Cerebellar cortex (tissue), 1 donor: Measurements from ENCODE around the gene INS.
A peak's percentile ranks its signal among the peaks of the same experiment; 100 is the strongest.
"Not testable (repeated sequence)": the region's sequence is repeated elsewhere in the genome, so short reads cannot be mapped to it uniquely, and the experiment has no call there.

Source experiments
- DNase-seq: peaks from one replicate; pipeline ENCODE4 v3.0.0-alpha.2; 2015; ENCODE audit warnings: low spot score

Gene INS

DNA sequence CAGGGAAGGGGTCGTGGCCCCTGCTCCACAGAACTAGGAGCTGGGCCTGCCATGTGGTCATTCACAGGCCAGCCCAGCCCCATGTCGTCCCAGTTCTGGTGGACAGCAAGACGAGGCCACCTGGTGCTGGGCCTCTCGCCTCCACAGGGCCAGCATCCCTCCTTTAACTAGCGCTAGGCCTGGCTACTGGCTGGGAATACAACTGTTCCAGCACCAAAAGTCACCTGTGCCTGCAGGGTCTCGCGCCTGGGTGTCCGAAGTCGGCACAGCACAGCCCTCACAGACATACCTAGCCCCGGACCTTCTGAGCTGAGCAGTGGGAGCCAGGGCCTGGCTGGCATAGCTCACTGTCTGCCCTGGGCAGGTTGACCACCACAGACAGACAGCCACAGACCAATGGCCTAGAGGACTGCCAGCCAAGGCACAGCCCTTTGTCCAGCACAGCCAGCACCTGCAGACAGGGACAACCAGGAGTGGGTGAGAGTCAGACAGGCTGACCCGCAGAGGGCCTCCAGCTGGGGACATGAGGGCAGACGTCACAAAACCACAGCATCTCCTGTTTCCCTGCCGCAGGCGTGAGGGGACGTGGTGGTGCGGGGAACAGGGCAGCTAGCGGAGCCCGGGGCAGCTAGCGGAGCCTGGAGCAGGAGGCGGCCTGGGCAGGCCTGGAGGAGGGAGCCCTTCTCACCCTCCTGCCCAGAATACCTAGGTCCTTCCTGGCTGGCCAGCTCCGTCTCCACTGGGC, 37.8 kb upstream of the INS start:
- no peak for DNase-seq

DNA sequence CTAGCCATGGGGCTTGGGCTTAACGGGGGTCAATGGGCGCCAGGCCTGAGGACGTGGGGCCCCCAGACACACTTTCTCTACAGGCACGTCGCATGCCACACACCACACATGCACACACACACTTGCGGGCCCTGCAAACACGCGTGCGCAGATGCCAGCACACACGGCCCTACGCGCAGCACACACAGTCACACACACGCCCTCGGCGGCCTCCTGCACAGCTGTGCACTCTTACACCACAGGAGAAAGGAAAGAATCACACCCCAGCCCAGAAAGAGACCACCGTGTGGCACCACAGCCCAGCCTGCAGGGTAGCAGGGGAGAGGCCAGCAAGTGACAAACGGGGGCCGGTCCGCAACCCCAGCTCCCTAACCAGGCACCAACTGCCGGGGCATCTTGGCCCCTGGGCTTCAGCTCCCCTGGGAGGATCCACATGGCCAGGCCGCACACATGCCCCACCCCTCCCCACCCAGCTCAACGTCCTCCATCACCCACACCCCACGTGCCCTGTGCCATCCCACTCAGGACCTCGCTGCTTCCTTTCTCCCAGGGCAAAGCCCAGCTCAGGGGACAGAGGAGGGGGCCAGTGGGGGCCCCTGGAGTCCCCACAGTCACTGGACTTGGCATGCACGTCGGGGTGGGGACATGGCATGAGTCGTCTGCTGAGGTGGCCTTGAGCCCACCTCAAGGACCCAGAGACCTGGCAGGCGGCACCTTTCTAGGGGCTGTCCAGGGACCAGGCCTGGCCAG, 36.9 kb upstream of the INS start:
- no peak for DNase-seq

DNA sequence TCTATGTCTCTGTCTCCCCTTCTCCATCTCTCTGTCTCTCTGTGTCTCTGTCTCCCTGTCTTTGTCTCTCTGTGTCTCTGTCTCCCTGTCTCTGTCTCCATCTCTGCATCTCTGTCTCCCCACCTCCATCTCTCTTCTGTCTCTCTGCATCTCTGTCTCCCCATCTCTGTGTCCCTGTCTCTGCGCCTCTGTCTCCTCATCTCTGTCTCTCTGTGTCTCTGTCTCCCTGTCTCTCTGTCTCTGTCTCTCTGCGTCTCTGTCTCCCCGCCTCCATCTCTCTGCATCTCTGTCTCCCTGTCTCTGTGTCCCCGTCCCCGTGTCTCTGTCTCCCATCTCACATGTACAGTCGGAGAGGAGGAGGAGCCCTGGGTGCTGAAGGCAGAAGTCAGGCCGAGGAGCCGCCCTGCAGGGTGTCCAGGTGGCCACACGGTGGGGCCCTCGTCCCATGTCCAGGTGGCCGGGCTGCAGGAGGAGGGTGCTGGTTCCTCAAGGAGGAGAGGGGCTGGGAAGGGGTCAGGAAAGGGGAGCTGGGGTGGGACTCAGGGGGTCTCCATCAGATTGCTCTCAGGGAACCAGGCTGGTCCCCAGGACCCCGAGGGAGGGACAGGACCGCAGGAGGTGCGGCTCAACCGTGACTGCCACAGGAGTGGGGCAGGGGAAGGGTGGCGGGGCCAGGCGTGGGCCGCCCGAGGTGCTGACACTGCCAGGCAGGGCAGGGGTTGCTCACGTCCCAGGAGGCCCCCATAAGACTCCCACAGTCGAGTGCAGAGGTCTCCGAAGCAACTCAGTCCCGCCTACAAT, 36.2 kb upstream of the INS start:
- peak; percentile 70 for DNase-seq

DNA sequence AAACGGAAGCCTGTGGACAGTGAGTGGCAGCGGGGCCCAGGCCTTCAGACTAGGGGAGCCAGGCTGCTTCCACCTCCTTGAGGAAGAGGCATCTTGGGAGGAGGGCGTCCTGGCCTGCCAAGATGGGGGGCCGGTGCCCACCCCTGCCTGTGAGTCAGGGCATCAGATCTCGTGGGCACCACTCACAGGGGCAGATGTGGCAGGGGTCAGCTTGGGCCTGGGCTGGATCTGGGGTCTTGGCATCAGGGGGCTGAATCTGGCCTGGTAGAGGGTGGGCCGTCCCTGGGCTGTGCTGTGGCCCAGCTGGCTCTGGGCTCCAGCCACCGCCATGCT, 34.7 kb upstream of the INS start:
- DNase-seq = no peak

DNA sequence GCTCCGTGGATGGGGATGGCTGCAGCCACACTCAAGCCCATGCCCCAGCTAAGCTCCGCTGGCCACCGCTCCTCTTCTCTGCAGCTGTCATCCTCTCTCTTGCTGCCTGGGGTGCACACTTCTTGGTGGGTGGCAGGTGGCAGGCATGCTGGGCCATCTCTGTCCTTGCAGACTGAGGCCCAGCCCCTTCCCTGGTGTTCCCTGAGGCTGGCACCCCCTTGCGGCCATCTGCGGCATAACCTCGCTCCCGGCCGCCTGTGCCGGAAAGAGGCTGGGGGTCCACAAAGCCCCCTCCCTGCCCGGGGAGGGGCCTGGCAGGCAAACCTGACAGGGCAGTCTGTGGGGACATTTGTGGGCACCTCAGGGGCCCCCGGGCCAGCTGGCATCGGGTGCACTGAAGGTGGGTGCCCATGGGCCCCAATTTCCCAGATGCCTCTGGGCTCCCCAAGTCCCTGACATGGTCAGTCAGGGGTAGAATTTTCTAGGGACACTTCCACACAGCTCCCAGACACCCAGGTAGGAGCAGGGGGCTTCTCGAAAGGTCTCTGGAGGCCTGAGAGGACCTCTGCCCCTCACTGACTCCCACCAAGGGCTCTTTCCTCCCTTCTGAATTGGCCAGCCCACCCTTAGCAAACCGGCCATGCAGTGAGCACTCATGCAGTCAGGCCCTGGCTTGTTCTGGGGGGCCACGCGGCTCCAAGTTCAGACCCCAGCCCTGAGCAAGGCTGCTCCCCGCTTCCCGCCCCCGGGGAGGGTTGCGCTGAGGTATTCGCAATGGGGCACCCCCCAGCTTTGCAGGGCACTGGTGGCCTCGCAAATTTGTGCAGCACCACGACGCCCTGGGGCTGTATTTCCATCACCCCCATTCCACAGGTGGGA, 34.1 kb upstream of the INS start:
- DNase-seq = peak; percentile 16

DNA sequence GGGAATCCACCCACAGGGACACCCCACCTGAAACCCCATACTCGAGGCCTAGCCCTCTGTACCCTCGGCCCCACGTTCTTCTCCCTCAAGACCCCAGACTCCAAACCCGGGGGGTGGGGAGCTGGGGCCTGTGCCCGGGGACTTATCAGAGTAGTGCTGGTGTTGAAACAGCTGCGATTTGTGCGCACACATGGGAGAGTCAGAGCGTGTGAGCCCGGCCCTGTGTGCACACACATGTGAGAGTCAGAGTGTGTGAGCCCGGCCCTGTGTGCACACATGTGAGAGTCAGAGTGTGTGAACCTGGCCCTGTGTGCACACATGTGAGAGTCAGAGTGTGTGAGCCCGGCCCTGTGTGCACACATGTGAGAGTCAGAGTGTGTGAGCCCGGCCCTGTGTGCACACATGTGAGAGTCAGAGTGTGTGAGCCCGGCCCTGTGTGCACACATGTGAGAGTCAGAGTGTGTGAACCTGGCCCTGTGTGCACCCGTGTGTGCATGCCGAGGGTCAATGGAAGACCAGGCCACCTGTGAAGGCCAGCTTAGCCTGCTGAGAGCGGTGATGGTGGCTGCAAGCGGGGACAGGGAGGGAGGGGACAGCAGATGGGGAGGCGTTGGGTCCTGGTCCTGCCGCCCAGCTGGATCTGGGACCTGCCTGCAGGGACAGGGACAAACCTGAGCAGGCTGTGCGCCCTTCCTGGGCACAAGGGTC, 33.0 kb upstream of the INS start:
- DNase-seq = not testable (repeated sequence)

DNA sequence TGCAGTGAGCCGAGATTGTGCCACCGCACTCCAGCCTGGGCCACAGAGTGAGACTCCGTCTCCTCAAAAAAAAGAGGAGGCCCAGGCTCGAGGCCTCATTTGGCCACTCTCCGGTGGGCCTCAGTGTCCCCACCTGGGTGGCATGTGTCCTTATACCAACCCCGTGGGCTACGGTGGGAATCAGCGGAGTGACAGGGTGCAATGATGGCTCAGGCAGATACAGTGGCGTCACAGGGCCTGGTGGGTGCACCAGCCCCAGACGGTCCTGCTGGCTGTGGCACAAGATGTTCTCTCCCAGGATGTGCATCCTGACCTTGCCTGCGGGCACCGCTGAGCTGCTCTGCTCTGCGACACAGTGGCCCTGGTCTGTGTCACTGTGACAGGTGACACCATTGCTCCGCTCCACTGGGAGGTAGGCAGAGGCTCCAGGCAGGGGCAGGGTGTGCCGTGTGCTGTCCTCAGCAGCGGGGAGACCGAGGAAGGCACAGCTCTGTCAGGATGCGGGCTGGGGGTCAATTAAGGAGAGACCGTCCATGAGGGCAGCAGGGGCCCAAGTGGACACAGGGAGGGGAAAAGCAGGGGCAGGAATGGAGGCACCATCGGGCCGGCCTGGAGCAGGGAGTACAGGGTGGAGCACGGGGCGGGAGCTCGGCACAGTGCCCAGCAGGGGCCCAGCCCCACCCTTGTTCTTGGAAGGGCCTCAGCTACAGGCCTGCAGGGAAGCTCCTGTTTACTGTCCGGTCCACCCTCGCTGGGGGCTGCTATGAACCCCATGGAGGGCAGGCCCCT, 32.3 kb upstream of the INS start:
- no peak for DNase-seq

DNA sequence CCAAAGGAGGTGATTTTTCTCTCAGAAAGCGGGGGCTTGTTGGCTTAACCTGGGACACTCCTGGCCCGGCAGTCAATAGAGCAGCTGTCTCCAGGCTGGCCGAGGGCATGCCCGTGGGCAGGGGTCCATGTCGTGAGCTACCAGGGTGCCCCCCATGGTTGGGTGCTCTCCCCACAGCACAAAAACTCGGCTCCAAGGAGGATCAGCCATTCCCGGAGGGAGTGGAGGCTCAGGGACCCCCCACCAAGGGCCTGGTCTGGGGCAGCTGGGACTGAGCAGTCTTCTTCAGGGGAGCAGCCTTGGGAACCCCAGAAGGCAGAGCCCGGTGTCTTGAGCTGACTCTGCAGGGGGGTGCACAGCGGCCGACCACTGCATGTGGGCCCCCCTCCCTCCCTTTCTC, 31.4 kb upstream of the INS start:
- DNase-seq = no peak

DNA sequence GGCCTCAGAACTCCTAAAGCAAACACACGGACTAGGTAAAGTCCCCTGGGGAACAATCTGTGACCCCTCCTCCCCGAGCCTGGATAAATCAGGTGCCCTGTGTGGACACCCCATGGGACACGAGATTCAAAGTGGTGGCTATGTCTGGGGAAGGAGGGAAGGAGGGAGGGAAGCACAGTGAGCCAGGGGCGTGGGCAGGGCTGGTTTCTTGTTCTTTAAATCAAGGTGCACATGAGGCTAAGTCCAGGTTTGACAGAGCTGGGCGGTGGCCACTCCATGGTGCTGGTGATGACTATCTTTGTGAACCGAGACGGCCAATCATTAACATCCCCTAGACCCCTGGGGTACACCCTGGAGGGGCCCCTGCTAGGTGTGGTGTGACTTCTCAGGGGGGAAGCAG, 30.9 kb upstream of the INS start:
- no peak for DNase-seq

DNA sequence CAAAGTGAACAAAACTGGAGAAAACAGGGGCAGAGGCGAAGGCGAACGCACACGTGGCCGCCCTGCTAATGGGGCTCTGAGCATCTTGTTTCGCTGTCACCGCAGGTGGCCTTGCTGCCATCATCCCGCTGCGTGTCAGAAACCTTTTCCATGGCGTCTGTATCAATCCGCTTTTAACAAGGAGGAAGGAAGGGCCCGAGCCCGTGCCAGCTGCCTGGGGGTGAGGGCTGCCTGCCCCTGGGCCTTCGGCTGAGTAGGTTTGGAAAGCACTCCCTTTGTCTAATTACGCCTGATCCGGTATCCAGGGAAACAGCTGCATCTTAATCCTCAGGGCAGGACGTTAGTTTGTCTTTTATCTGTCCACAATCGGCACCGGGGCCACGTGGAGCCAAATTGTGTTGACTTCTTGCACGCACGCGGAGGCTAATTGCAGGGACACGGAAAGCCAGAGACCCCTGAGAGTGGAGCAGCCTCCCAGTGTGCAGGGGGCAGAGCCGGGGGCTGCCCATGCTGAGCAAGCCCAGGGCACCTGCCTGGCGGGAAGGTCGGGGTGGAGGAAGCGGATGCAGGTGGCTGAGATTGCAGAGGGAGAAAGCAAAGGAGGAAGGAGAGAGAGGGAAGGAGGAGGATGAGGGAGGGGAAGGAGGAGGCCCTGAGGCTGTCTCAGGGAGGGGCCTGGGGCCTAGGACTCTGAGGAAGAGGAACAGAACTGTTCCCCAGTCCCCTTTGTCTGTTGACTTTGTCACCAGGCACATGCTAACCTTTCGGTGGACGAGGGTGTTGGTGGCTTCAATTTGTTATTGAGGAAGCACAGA, 29.9 kb upstream of the INS start:
- DNase-seq = no peak

DNA sequence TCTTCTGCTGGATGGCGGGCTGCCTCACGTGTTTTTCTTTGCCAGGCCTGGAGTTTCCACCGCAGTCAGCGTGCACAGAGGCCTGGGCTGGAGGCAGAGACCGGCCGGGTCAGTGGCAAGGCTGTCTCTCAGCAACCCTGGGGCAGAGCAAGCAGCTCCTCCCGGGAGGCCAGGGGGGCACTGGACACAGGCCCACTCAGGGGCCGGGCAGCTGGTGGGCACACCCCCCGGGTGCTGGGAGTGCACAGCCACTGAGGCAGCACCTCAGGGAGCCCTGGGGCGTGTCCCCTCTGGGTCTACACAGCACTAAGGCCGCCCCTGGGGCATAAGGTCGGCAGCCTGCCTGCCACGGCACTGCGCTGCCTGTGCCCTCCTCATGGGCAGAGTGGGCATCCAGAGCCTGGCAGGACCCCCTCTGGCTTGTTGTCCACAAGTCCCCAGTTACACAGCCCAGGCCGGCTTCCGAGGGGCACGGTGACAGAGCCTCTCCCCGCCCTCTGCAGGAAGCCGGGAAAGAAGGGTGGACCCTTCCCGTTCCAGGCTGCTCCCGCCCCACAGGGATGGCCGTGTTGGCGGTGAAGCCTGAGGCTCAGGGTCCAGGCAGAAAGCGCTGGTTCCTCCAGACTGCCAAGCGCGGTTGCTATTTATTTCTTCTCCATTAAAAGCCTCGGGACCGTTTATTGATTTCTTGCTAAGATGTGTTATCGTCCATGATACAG, 29.1 kb upstream of the INS start:
- DNase-seq = no peak

DNA sequence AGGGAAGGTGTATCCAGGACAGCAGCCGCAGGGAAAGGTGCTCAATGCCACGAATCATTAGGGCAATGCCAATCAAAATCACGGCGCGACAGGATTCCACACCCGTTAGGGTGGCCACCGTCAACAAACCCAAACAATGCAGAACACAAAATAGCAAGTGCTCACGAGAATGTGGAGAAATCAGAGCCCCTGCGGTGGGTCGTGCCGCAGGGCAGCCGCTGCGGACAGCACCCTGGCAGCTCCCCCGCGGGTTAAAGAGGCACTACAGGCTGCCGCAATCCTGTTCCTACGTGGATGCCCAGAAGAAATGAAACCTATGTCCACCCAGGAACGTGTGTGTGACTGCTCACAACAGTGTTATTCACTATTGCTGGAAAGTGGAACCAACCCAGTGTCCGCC, 27.7 kb upstream of the INS start:
- DNase-seq = no peak

DNA sequence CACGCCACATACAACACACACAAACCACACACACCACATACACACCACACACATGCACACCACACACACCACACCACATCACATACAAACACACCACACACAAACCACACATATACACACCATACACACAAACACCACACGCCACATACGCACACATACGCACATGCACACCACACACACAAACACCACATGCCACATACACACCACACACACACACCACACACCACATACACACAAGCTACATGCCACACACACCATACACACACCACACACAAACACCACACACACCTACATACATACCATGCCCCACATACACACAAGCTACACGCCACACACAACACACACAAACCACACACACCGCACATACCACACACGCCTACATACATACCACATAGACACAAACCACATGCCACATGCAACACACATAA, 26.3 kb upstream of the INS start:
- no peak for DNase-seq

DNA sequence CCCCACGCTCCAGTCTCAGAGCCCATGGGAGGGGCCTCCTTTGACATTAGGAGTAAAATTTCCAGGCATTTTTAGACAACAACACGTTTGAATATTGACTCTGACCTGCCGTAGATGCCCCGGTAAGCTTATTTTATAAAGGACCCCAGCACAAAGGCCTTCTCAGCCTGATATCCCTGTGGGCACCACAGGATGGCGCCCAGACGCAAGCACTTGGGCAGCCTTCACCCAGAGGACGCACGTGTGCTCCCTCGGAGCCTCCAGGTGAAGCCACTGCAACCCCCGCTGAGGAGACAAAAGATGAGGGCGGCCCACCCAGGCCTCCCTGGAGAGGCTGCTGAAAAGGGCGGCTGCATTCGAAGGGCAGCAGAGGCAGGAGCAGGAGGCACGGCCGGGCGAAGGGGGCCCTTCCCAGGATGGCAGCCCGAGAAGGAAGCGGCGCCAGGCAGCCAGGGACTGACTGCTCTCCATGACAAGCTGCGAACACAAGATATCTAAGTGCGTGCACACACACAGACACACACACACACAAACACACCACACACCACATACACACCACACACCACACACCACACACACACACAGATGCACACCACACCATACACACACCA, 25.8 kb upstream of the INS start:
- DNase-seq = peak; percentile 24

DNA sequence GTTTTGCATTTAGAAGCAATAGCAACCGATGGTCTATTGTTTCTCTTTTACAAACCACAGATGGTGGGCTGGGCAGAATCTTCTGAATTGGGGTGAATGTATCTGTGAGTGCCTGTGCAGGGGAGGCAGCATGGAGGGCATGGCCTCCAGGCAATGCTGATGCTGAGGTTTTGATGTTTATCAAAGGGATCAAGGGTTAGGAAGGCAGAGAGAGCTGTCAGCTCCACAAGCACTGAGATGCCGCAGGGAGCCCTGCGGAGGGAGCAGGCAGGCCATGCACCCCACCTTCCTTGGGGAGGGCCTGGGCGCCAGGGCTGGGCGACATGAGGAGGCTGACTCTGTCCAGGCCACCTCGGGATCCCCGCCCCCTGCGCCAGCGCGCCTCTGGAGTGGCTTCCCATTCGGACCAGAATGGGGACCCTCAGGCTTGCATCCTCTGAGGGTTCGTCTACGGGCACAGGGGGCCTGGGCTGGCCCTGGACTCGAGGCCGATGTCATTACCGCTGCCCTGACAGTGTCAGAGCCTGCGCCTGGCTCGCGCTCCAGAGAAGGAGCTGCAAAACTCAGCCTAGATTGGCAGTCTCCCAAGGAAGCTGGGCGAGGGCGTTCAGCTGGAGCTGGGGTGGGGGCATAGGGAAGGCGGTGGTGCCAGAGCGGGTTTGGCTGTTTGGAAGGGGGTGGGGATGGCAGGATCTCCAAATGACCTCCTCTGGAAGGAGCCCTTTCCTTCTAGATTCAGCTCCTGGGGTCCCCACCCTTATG, 24.5 kb upstream of the INS start:
- DNase-seq = no peak

DNA sequence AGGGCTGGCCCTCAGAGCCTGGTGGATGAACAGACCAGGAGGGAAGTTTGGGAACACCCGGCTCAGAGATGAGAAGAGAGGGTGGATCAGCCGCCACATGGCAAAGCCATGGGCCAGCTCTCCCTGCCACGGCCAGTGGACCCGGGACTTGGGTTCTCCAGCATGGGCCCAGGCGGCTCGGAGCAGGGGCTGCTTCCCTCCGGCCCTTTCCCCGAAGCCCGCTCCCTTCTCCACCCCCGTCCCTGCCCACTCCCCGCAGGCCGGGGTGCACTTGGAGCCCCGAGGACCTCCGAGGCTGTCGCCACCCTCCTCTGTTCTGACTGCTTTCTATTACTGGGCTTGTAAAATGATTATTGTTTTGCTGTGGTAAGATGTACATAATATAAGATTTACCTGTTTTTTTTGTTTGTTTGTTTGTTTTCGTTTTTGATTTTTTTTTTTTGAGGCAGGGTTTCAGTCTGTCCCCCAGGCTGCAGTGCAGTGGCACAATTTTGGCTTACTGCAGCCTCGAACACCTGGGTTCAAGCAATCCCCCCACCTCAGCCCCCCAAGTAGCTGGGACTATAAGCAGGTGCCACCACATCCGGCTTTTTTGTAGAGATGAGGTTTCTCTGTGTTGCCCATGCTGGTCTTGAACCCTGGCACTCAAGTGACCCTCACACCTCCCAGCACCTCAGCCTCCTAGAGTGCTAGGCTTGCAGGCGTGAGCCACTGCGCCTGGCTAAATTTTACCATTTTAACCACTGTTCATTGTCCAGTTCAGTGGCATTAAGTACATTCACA, 21.9 kb upstream of the INS start:
- no peak for DNase-seq

DNA sequence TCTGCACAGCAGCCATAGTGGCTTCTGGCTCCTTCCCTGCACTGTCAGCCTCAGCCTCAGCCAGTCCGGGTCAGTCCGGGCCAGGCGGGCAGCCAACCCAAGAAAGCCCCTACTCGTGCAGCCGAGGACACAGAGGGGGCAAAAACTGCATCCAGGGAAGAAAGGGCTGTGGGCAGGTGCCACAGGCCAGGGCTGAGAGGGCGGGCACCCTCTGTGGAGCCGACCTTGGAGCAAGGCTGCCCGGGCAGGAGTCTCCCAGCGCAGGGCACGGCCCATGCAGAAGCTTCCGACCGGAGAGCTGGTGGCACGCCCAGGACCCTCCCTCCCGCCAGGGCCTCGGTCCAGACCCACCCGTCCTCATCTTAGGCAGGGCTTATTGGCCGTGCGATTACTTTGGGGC, 21.1 kb upstream of the INS start:
- no peak for DNase-seq
